NB4 (cell line): ENCODE measurements around the gene NME3.

Experiments
- DNase-seq: peaks from one replicate; pipeline ENCODE4 v3.0.0; 2010; ENCODE audit warnings: low read depth
- H3K4me3 ChIP-seq: one replicate; pipeline ENCODE4 v1.5.1; 2011; ENCODE audit warnings: mild to moderate bottlenecking, low read depth, low read length, moderate library complexity
- CTCF ChIP-seq: IDR thresholded peaks from one replicate; pipeline ENCODE4 v1.5.1; 2012; ENCODE audit warnings: low read depth, low read length
- MAX ChIP-seq: IDR thresholded peaks from 2 replicates; pipeline ENCODE4 v1.6.1; 2011; ENCODE audit warnings: low read depth, low read length
- MYC ChIP-seq: IDR thresholded peaks from 2 replicates; pipeline ENCODE4 v1.6.1; 2011; ENCODE audit warnings: low read depth, low read length
- POLR2A ChIP-seq: IDR thresholded peaks from 2 replicates; pipeline ENCODE4 v1.6.1; 2011; ENCODE audit warnings: mild to moderate bottlenecking; ENCODE audit not compliant: insufficient read length; ENCODE audit errors: extremely low read depth

The NME3 gene

GRCh38 chr16:1791256-1791942, 20.1 kb upstream of the NME3 start:
- TF ChIP-seq MAX (no peak), MYC (no peak), CTCF (no peak)

GRCh38 chr16:1790611-1791255, 19.4 kb upstream of the NME3 start:
- H3K4me3 ChIP-seq = no peak overlapping the region
- DNase-seq = no peak
- TF ChIP-seq CTCF (no peak), MYC (no peak), POLR2A (no peak), MAX (no peak)

More at GRCh38 chr16:1791256-1791942, 20.1 kb upstream of the NME3 start:
- H3K4me3 ChIP-seq = no peak overlapping the region
- no peak for DNase-seq

- TF ChIP-seq MYC (no peak), MAX (no peak), POLR2A (no peak), CTCF (no peak)
- no peak for DNase-seq
- no peak overlapping the region for H3K4me3 ChIP-seq
Observed at GRCh38 chr16:1790261-1790610, 18.9 kb upstream of the NME3 start.

DNA sequence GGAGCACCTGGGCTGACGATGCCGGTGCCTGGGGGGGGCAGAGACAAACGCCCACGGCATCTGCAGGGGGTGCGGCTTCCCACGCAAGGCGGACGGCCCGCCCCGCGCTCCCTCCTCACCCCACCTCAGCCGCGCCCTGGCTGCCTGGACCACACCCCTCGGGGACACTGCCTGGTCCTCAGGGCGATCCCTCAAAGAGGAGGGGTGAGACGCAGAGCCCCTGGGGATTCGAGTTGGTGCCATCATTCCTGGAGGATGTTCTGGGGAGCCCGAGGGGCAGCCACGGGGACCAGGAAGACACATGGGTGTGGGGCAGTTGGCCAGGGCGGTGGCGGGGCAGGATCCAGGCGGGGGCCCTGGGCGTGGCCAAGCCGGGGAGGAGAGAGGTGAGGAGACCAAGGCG, 18.3 kb upstream of the NME3 start:
- DNase-seq = no peak
- no peak overlapping the region for H3K4me3 ChIP-seq
- no peak for TF ChIP-seq POLR2A
- TF ChIP-seq MAX = no peak
- no peak for TF ChIP-seq MYC
- TF ChIP-seq CTCF = no peak

- no peak for DNase-seq
- H3K4me3 ChIP-seq = no peak overlapping the region
- no peak for TF ChIP-seq MYC
- no peak for TF ChIP-seq MAX
- TF ChIP-seq POLR2A = no peak
- no peak for TF ChIP-seq CTCF
Observed at GRCh38 chr16:1788708-1789100, 17.4 kb upstream of the NME3 start.
